Kidney epithelial cell (primary cell): ENCODE measurements around the gene ABCC1. TPM values are rescaled to one million over a fixed set of nuclear protein-coding genes. Genes with fewer than 3 reads are reported as not detected.

ENCODE experiments used
- DNase-seq: peaks from one replicate; pipeline ENCODE4 v3.0.0-alpha.2; 2010; ENCODE audit warnings: low read depth
- H3K27me3 ChIP-seq: 2 replicates; pipeline ENCODE4 v1.6.0; 2011; ENCODE audit warnings: low read length; ENCODE audit not compliant: control insufficient read depth, insufficient read depth
- H3K36me3 ChIP-seq: 2 replicates; pipeline ENCODE4 v1.5.1; 2011; ENCODE audit warnings: low read length; ENCODE audit not compliant: control insufficient read depth, insufficient read depth
- H3K4me3 ChIP-seq: 2 replicates; pipeline ENCODE4 v1.5.1; 2011; ENCODE audit warnings: low read depth, mild to moderate bottlenecking, control low read depth, low read length
- CTCF ChIP-seq: IDR thresholded peaks from 2 replicates; pipeline ENCODE4 v1.5.1; 2011; ENCODE audit warnings: mild to moderate bottlenecking, moderate library complexity, low read length, control low read depth, inconsistent platforms; ENCODE audit not compliant: insufficient read depth, poor library complexity, severe bottlenecking
- total RNA-seq: library from RNA; depleted of rRNA; stranded (reverse); fragments of >200 nt; gene quantifications from 2 replicates; pipeline ENCODE4 v1.2.3, GENCODE V29; 2015

Gene ABCC1
- total RNA-seq, 1 donor from 2014 or later = 24.9 TPM

GRCh38 chr16:16105646-16106045, 156.2 kb downstream of the ABCC1 start:
- DNase-seq = no peak
- Histone ChIP-seq H3K4me3 (no peak overlapping the region), H3K27me3 (no peaks in the 10 kb centered on the region), H3K36me3 (no peaks in the 10 kb centered on the region)
- TF ChIP-seq CTCF = no peak

DNA sequence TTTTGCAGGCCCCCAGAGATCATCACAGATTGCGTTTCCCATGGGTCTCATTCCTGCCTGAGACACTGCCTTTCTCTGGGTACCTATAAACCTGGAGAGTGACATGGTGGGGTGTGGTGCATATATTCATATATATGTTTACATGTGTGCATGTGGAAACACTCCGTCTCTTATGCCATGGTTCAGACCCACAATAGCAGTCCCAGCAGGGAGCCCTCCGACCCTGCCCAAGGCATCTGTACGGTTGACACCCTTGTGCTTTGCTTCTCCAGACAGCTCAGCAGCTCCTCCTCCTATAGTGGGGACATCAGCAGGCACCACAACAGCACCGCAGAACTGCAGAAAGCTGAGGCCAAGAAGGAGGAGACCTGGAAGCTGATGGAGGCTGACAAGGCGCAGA, 157.1 kb downstream of the ABCC1 start:
- H3K36me3 ChIP-seq = no peaks in the 10 kb centered on the region
- H3K4me3 ChIP-seq = no peak overlapping the region
- TF ChIP-seq CTCF = no peak
- H3K27me3 ChIP-seq = no peaks in the 10 kb centered on the region
- no peak for DNase-seq

DNA sequence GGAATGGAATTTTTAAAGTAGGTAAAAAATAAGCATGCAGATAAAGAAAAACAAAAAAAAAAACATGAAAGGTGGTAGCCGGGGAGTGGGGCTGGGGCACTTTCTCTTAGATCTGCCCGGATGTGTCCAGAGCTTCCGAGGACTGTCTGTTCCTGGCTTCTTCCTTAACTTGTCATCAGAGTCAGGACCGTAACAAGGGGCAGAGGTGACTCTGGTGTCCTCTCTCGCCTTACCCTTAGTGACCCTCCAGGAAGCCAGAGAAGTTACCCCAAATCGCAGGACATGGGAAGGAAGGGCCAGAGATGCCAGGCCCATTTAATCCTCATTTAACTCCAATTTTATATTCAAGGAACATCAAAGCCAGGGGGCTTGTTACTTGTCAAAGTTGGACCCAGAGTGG, 158.4 kb downstream of the ABCC1 start:
- DNase-seq = no peak
- TF ChIP-seq CTCF = no peak
- no peaks in the 10 kb centered on the region for H3K27me3 ChIP-seq
- H3K36me3 ChIP-seq = no peaks in the 10 kb centered on the region
- no peak overlapping the region for H3K4me3 ChIP-seq

- Histone ChIP-seq H3K36me3 (no peaks in the 10 kb centered on the region), H3K4me3 (no peak overlapping the region), H3K27me3 (no peaks in the 10 kb centered on the region)
- no peak for TF ChIP-seq CTCF
- no peak for DNase-seq
Measured at GRCh38 chr16:16108759-16109158, 159.3 kb downstream of the ABCC1 start.

GRCh38 chr16:16109453-16110110, 160.2 kb downstream of the ABCC1 start:
- DNase-seq = no peak
- no peak for TF ChIP-seq CTCF
- H3K4me3 ChIP-seq = no peak overlapping the region
- H3K27me3 ChIP-seq = no peaks in the 10 kb centered on the region
- H3K36me3 ChIP-seq = no peaks in the 10 kb centered on the region

- H3K27me3 ChIP-seq = no peaks in the 10 kb centered on the region
- no peak for TF ChIP-seq CTCF
- H3K4me3 ChIP-seq = no peak overlapping the region
- no peak for DNase-seq
- H3K36me3 ChIP-seq = no peaks in the 10 kb centered on the region
Measured at GRCh38 chr16:16110111-16110490, 160.7 kb downstream of the ABCC1 start.
